ENCODE results near the gene PRDM1. TPM values are rescaled to one million over a fixed set of nuclear protein-coding genes. Genes with fewer than 3 reads are reported as not detected.

Gene PRDM1
- total and polyA plus RNA-seq, 2 of the 13 experiments (the other 11 are each of a cell fraction or from before 2014, with no cell fraction given): 0.13 TPM; not detected in 1

GRCh38 chr6:106084106-106084988 lies 1.8 kb upstream of the PRDM1 start:
- H3K4me3 ChIP-seq (replicated peaks in 1 of 3; ENCODE audit: insufficient read depth in 1 of 3, low read depth in 2 of 3, low read length in 3 of 3): no peak overlapping the region
- peak; percentile 65 for ATAC-seq
- no peaks in the 10 kb centered on the region for H3K36me3 ChIP-seq (replicated peaks in 1 of 2; ENCODE audit: control insufficient read depth in 1 of 2, insufficient read depth in 2 of 2, low read length in 2 of 2)
- WGBS (ENCODE audit: low lambda C conversion rate): 27% methylated on average over 5 of the region's 5 CpGs
- peaks cover 5 to 59% of the 10 kb centered on the region in 2 experiments for H3K27me3 ChIP-seq (ENCODE audit: control insufficient read depth in 1 of 2, insufficient read depth in 2 of 2, low read length in 2 of 2)
- intact Hi-C loops (cut with micrococcal nuclease; ENCODE audit: unreplicated experiment): no loop called here
- in situ Hi-C loops (cut with HindIII; ENCODE audit: extremely low pct_ligation_motif_present, low pct_unique_long_range_greater_than_20kb): no loop called here
- H3K4me2 ChIP-seq (ENCODE audit: low read depth, low read length): no peak overlapping the region
- H2AFZ ChIP-seq (ENCODE audit: low read length): no peak overlapping the region
- no peak overlapping the region for H3K27ac ChIP-seq (ENCODE audit: extremely low read length, insufficient read depth, low read length)
- H3K9me3 ChIP-seq (ENCODE audit: low read length): no peaks in the 10 kb centered on the region
- POLR2A ChIA-PET: no interaction called here
- peaks cover 10% of the 10 kb centered on the region for H3K4me1 ChIP-seq (ENCODE audit: insufficient read depth, low read length)
- CTCF ChIA-PET (ENCODE audit: low intra/inter-chr PET ratio, low total read pairs): no interaction called here
- no peak for FAIRE-seq
- no TSS peak for BruUV-seq (replicated peaks)
- no peaks in the 10 kb centered on the region for H4K20me1 ChIP-seq (ENCODE audit: insufficient read depth, low read length)
- H3K79me2 ChIP-seq (ENCODE audit: insufficient read depth, low read length): no peaks in the 10 kb centered on the region
- no peak overlapping the region for H3K9ac ChIP-seq (ENCODE audit: insufficient read depth, low read depth, low read length)
- peak; percentile 7 for DNase-seq (ENCODE audit: low spot score)
- TF ChIP-seq, protein P1, sequence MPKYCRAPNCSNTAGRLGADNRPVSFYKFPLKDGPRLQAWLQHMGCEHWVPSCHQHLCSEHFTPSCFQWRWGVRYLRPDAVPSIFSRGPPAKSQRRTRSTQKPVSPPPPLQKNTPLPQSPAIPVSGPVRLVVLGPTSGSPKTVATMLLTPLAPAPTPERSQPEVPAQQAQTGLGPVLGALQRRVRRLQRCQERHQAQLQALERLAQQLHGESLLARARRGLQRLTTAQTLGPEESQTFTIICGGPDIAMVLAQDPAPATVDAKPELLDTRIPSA (CRISPR knock-in tag; IDR thresholded peaks at IDR 0.05; ENCODE audit: borderline replicate concordance): no peak
- TF ChIP-seq, protein P2, sequence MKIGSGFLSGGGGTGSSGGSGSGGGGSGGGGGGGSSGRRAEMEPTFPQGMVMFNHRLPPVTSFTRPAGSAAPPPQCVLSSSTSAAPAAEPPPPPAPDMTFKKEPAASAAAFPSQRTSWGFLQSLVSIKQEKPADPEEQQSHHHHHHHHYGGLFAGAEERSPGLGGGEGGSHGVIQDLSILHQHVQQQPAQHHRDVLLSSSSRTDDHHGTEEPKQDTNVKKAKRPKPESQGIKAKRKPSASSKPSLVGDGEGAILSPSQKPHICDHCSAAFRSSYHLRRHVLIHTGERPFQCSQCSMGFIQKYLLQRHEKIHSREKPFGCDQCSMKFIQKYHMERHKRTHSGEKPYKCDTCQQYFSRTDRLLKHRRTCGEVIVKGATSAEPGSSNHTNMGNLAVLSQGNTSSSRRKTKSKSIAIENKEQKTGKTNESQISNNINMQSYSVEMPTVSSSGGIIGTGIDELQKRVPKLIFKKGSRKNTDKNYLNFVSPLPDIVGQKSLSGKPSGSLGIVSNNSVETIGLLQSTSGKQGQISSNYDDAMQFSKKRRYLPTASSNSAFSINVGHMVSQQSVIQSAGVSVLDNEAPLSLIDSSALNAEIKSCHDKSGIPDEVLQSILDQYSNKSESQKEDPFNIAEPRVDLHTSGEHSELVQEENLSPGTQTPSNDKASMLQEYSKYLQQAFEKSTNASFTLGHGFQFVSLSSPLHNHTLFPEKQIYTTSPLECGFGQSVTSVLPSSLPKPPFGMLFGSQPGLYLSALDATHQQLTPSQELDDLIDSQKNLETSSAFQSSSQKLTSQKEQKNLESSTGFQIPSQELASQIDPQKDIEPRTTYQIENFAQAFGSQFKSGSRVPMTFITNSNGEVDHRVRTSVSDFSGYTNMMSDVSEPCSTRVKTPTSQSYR (CRISPR knock-in tag; IDR thresholded peaks at IDR 0.05; ENCODE audit: borderline replicate concordance): no peak
- TF ChIP-seq ZNF20 (CRISPR knock-in tag; IDR thresholded peaks at IDR 0.05) (no peak), GLI4 (CRISPR knock-in tag; IDR thresholded peaks at IDR 0.05; ENCODE audit: borderline replicate concordance) (no peak), MAFK (conservative IDR thresholded peaks at IDR 0.05 in 1 of 2, IDR thresholded peaks at IDR 0.05 in 1 of 2; ENCODE audit: low read length in 2 of 2) (peak; percentile 93 to 97), ZNF724P (CRISPR knock-in tag; IDR thresholded peaks at IDR 0.05; ENCODE audit: borderline replicate concordance) (no peak), CTCF (CRISPR knock-in tag; IDR thresholded peaks at IDR 0.05) (peak; percentile 20), MAFF (IDR thresholded peaks at IDR 0.05; ENCODE audit: low read depth, low read length) (peak; percentile 93), BATF2 (CRISPR knock-in tag; IDR thresholded peaks at IDR 0.05) (no peak), ZNF589 (CRISPR knock-in tag; conservative IDR thresholded peaks at IDR 0.05) (no peak), ZNF138 (CRISPR knock-in tag; IDR thresholded peaks at IDR 0.05; ENCODE audit: low read depth) (no peak), ZNF746 (CRISPR knock-in tag; IDR thresholded peaks at IDR 0.05) (no peak), ZNF782 (CRISPR knock-in tag; IDR thresholded peaks at IDR 0.05; ENCODE audit: borderline replicate concordance) (no peak)
